ENCODE measurements around the gene MKNK2. TPM values are rescaled to one million over a fixed set of nuclear protein-coding genes. Genes with fewer than 3 reads are reported as not detected.

Gene MKNK2
- total and polyA plus RNA-seq, 10 donors = 88.2 to 389 (median 220) TPM

- Histone ChIP-seq H3K4me3 (peak overlapping the region; percentile 30 to 83 (median 56)), H3K27me3 (replicated peaks in 1 of 7) (no peaks in the 10 kb centered on the region), H3K4me1 (peaks cover 5 to 68% (median 27%) of the 10 kb centered on the region in 6 donors), H3K36me3 (peaks cover 0 to 16% (median 0%) of the 10 kb centered on the region in 6 donors), H3K27ac (peak overlapping the region in 7 of 8 donors; percentile 20 to 87 (median 73)), H3K9me3 (no peaks in the 10 kb centered on the region)
- peak; percentile 87 for DNase-seq
- intact Hi-C loops (cut with DNase I; ENCODE audit: low total_unique reads) = loop anchor here (5.0 kb wide), 2 partner anchors 52 to 68 kb away; no protein-coding TSS in a partner anchor
- 12 to 44% (median 21%) methylated on average over 17 to 74 of the region's 74 CpGs for WGBS, 5 donors
- TF ChIP-seq POLR2A (IDR thresholded peaks at IDR 0.05) (no peak), POLR2AphosphoS5 (IDR thresholded peaks at IDR 0.05) (no peak), CTCF (IDR thresholded peaks at IDR 0.05 in 8 of 11, conservative IDR thresholded peaks at IDR 0.05 in 3 of 11) (no peak)
Observed at GRCh38 chr19:2014731-2015607, 36.1 kb downstream of the MKNK2 start.

GRCh38 chr19:2014131-2014571, 36.9 kb downstream of the MKNK2 start:
- intact Hi-C loops (cut with DNase I; ENCODE audit: low total_unique reads) = loop anchor here (5.0 kb wide), 1 partner anchor 67 kb away; no protein-coding TSS in a partner anchor
- 79 to 91% (median 83%) methylated on average over 5 of the region's 5 CpGs for WGBS, 5 donors
- TF ChIP-seq POLR2AphosphoS5 (IDR thresholded peaks at IDR 0.05) (no peak), POLR2A (IDR thresholded peaks at IDR 0.05) (no peak), CTCF (IDR thresholded peaks at IDR 0.05 in 8 of 11, conservative IDR thresholded peaks at IDR 0.05 in 3 of 11) (no peak)
- H3K9me3 ChIP-seq = no peaks in the 10 kb centered on the region
- DNase-seq = no peak
- H3K27ac ChIP-seq = peak overlapping the region in 2 of 8 donors; percentile 77 to 87
- peaks cover 0 to 16% (median 0%) of the 10 kb centered on the region in 6 donors for H3K36me3 ChIP-seq
- H3K4me3 ChIP-seq = peak overlapping the region in 2 of 8 donors; percentile 59 to 83
- H3K27me3 ChIP-seq (replicated peaks in 1 of 7) = no peaks in the 10 kb centered on the region
- peaks cover 0 to 60% (median 20%) of the 10 kb centered on the region in 6 donors for H3K4me1 ChIP-seq

GRCh38 chr19:2013683-2013961, 37.4 kb downstream of the MKNK2 start:
- Histone ChIP-seq H3K27me3 (replicated peaks in 1 of 7) (no peaks in the 10 kb centered on the region), H3K36me3 (peaks cover 0 to 16% (median 0%) of the 10 kb centered on the region in 6 donors), H3K27ac (peak overlapping the region in 2 of 8 donors; percentile 14 to 18), H3K4me1 (peaks cover 0 to 60% (median 19%) of the 10 kb centered on the region in 6 donors), H3K9me3 (no peaks in the 10 kb centered on the region), H3K4me3 (no peak overlapping the region)
- 85 to 97% (median 91%) methylated on average over 6 of the region's 6 CpGs for WGBS, 5 donors
- no peak for DNase-seq
- intact Hi-C loops (cut with DNase I; ENCODE audit: low total_unique reads) = loop anchor here (5.0 kb wide), 1 partner anchor 66 kb away; no protein-coding TSS in a partner anchor
- TF ChIP-seq CTCF (IDR thresholded peaks at IDR 0.05 in 8 of 11, conservative IDR thresholded peaks at IDR 0.05 in 3 of 11) (no peak), POLR2A (IDR thresholded peaks at IDR 0.05) (no peak)
